Sigmoid colon (tissue), 4 donors: ENCODE data around the gene BRD8.

Experiments used
- CTCF ChIP-seq, 4 experiments: fragments of 450-650 bp in 3 of 4; fragments of 200-600 bp in 1 of 4; IDR thresholded peaks; one replicate each; pipeline ENCODE4 v1.5.1; 2016 to 2019; ENCODE audit warnings: antibody characterized with exemption in 4 of 4, mild to moderate bottlenecking in 3 of 4, moderate library complexity in 2 of 4
- EP300 ChIP-seq, 4 donors: sonication (generic); formaldehyde crosslinking; IDR thresholded peaks; one replicate each; pipeline ENCODE4 v1.6.1; 2017; ENCODE audit warnings: antibody characterized with exemption in 4 of 4
- POLR2A ChIP-seq, 2 donors: fragments of 450-650 bp; IDR thresholded peaks; one replicate each; pipeline ENCODE4 v1.6.1; 2016; ENCODE audit warnings: antibody characterized with exemption in 2 of 2, mild to moderate bottlenecking in 2 of 2, moderate library complexity in 2 of 2
- POLR2AphosphoS5 ChIP-seq, 4 donors: sonication (generic); formaldehyde crosslinking; IDR thresholded peaks; one replicate each; pipeline ENCODE4 v1.6.1; 2017; ENCODE audit warnings: antibody characterized with exemption in 4 of 4

DNA sequence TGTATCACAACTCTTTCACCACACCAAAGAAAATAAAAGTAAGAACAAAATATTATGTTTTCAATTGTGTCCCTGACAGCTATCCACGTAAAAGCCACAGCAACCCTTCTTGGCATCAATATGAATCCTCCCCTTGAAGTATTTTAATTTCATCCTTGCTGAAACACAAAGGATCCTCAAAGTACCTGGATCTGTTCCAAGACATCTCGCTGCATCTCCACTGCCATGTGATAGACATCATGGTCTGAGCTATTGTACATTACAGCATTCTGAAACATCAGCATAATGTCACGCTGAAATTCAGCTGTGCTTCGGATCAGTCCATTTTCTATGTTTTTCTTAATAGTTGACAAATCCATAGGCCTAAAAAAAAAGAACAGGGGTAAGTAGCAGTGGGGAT, 17.7 kb downstream of the BRD8 start:
- TF ChIP-seq POLR2AphosphoS5 (IDR thresholded peaks at IDR 0.05) (no peak), CTCF (IDR thresholded peaks at IDR 0.05) (no peak), POLR2A (IDR thresholded peaks at IDR 0.05) (no peak), EP300 (IDR thresholded peaks at IDR 0.05) (no peak)
